ENCODE measurements around the gene MANEA.
"Not testable (repeated sequence)": the region's sequence is repeated elsewhere in the genome, so short reads cannot be mapped to it uniquely, and the experiment has no call there.

MANEA gene

GRCh38 chr6:95574811-95575210, 2.5 kb upstream of the MANEA start:
- peaks cover 31% of the 10 kb centered on the region for H3K4me1 Mint-ChIP-seq
- no peaks in the 10 kb centered on the region for H3K27me3 Mint-ChIP-seq
- H3K9me3 Mint-ChIP-seq = no peaks in the 10 kb centered on the region
- no peak for ATAC-seq
- no peak overlapping the region for H3K27ac Mint-ChIP-seq
- H3K4me3 Mint-ChIP-seq = peak overlapping the region; percentile 54 to 95
- DNase-seq = no peak

- no peaks in the 10 kb centered on the region for H3K27me3 Mint-ChIP-seq
- H3K4me1 Mint-ChIP-seq = peaks cover 35% of the 10 kb centered on the region
- peak overlapping the region; percentile 94 to 95 for H3K4me3 Mint-ChIP-seq
- DNase-seq (no peak), ATAC-seq (no peak)
- no peaks in the 10 kb centered on the region for H3K9me3 Mint-ChIP-seq
- H3K27ac Mint-ChIP-seq = peak overlapping the region; percentile 85 to 97
Measured at GRCh38 chr6:95576218-95576997, 927 bp upstream of the MANEA start.

GRCh38 chr6:95576998-95577303, 384 bp upstream of the MANEA start:
- Mint-ChIP-seq H3K9me3 (no peaks in the 10 kb centered on the region), H3K4me1 (peaks cover 35% of the 10 kb centered on the region), H3K27me3 (no peaks in the 10 kb centered on the region), H3K4me3 (peak overlapping the region; percentile 94 to 95), H3K27ac (peak overlapping the region; percentile 85 to 97)
- DNase-seq = no peak
- no peak for ATAC-seq

- Mint-ChIP-seq H3K4me1 (peaks cover 27% of the 10 kb centered on the region), H3K27me3 (no peaks in the 10 kb centered on the region), H3K9me3 (no peaks in the 10 kb centered on the region), H3K27ac (peak overlapping the region; percentile 99), H3K4me3 (peak overlapping the region; percentile 94 to 95)
- DNase-seq (no peak), ATAC-seq (peak; percentile 39)
Measured at GRCh38 chr6:95578106-95578410, 723 bp downstream of the MANEA start.

GRCh38 chr6:95581073-95581472, 3.7 kb downstream of the MANEA start:
- H3K27me3 Mint-ChIP-seq = no peaks in the 10 kb centered on the region
- H3K4me3 Mint-ChIP-seq = no peak overlapping the region
- no peak overlapping the region for H3K27ac Mint-ChIP-seq
- DNase-seq (no peak), ATAC-seq (no peak)
- peaks cover 9 to 10% of the 10 kb centered on the region in 2 donors for H3K9me3 Mint-ChIP-seq
- H3K4me1 Mint-ChIP-seq = peaks cover 12% of the 10 kb centered on the region

- not testable (repeated sequence) for ATAC-seq, H3K27ac Mint-ChIP-seq, H3K9me3 Mint-ChIP-seq, DNase-seq, H3K4me3 Mint-ChIP-seq, H3K27me3 Mint-ChIP-seq
- peaks cover 14% of the 10 kb centered on the region for H3K4me1 Mint-ChIP-seq
Measured at GRCh38 chr6:95584226-95584625, 6.9 kb downstream of the MANEA start.

GRCh38 chr6:95587989-95588388, 10.7 kb downstream of the MANEA start:
- H3K27ac Mint-ChIP-seq = peak overlapping the region in 1 of 2 donors; percentile 61
- H3K4me1 Mint-ChIP-seq = peaks cover 16% of the 10 kb centered on the region
- no peaks in the 10 kb centered on the region for H3K27me3 Mint-ChIP-seq
- H3K4me3 Mint-ChIP-seq = peak overlapping the region; percentile 54 to 55
- no peak for ATAC-seq
- H3K9me3 Mint-ChIP-seq = peaks cover 9 to 10% of the 10 kb centered on the region in 2 donors
- no peak for DNase-seq

GRCh38 chr6:95589067-95589466, 11.7 kb downstream of the MANEA start:
- DNase-seq = no peak
- H3K27me3 Mint-ChIP-seq = no peaks in the 10 kb centered on the region
- no peak overlapping the region for H3K27ac Mint-ChIP-seq
- H3K4me1 Mint-ChIP-seq = peaks cover 20% of the 10 kb centered on the region
- H3K4me3 Mint-ChIP-seq = no peak overlapping the region
- ATAC-seq = no peak
- peaks cover 7 to 8% of the 10 kb centered on the region in 2 donors for H3K9me3 Mint-ChIP-seq

GRCh38 chr6:95589826-95590570, 12.7 kb downstream of the MANEA start:
- Mint-ChIP-seq H3K4me1 (peaks cover 21% of the 10 kb centered on the region), H3K27me3 (no peaks in the 10 kb centered on the region), H3K27ac (no peak overlapping the region), H3K9me3 (no peaks in the 10 kb centered on the region), H3K4me3 (no peak overlapping the region)
- ATAC-seq (no peak), DNase-seq (no peak)

- DNase-seq (no peak), ATAC-seq (no peak)
- H3K27me3 Mint-ChIP-seq = no peaks in the 10 kb centered on the region
- H3K4me1 Mint-ChIP-seq = peaks cover 14% of the 10 kb centered on the region
- H3K9me3 Mint-ChIP-seq = no peaks in the 10 kb centered on the region
- H3K27ac Mint-ChIP-seq = no peak overlapping the region
- H3K4me3 Mint-ChIP-seq = no peak overlapping the region
Measured at GRCh38 chr6:95593025-95593424, 15.7 kb downstream of the MANEA start.

- DNase-seq (no peak), ATAC-seq (no peak)
- H3K4me1 Mint-ChIP-seq = peaks cover 11% of the 10 kb centered on the region
- no peaks in the 10 kb centered on the region for H3K9me3 Mint-ChIP-seq
- no peak overlapping the region for H3K27ac Mint-ChIP-seq
- H3K27me3 Mint-ChIP-seq = no peaks in the 10 kb centered on the region
- H3K4me3 Mint-ChIP-seq = no peak overlapping the region
Measured at GRCh38 chr6:95596021-95596420, 18.7 kb downstream of the MANEA start.

- DNase-seq (no peak), ATAC-seq (no peak)
- no peaks in the 10 kb centered on the region for H3K9me3 Mint-ChIP-seq
- H3K27me3 Mint-ChIP-seq = no peaks in the 10 kb centered on the region
- no peaks in the 10 kb centered on the region for H3K4me1 Mint-ChIP-seq
- H3K27ac Mint-ChIP-seq = no peak overlapping the region
- no peak overlapping the region for H3K4me3 Mint-ChIP-seq
Measured at GRCh38 chr6:95599706-95600105, 22.4 kb downstream of the MANEA start.

GRCh38 chr6:95601133-95601532, 23.8 kb downstream of the MANEA start:
- Mint-ChIP-seq H3K4me3 (no peak overlapping the region), H3K27ac (no peak overlapping the region), H3K4me1 (no peaks in the 10 kb centered on the region), H3K9me3 (no peaks in the 10 kb centered on the region), H3K27me3 (no peaks in the 10 kb centered on the region)
- no peak for ATAC-seq
- no peak for DNase-seq

GRCh38 chr6:95614094-95614493, 36.8 kb downstream of the MANEA start:
- H3K4me3 Mint-ChIP-seq = no peak overlapping the region
- no peaks in the 10 kb centered on the region for H3K4me1 Mint-ChIP-seq
- no peak for DNase-seq
- H3K27ac Mint-ChIP-seq = no peak overlapping the region
- no peaks in the 10 kb centered on the region for H3K27me3 Mint-ChIP-seq
- no peaks in the 10 kb centered on the region for H3K9me3 Mint-ChIP-seq
- no peak for ATAC-seq

- no peak for DNase-seq
- no peak for ATAC-seq
- H3K9me3 Mint-ChIP-seq = peaks cover 6 to 24% of the 10 kb centered on the region in 2 donors
- H3K27ac Mint-ChIP-seq = no peak overlapping the region
- H3K4me3 Mint-ChIP-seq = no peak overlapping the region
- no peaks in the 10 kb centered on the region for H3K27me3 Mint-ChIP-seq
- no peaks in the 10 kb centered on the region for H3K4me1 Mint-ChIP-seq
Measured at GRCh38 chr6:95629551-95629950, 52.2 kb downstream of the MANEA start.

- Mint-ChIP-seq H3K27me3 (no peaks in the 10 kb centered on the region), H3K9me3 (peaks cover 0 to 12% of the 10 kb centered on the region in 2 donors), H3K4me1 (no peaks in the 10 kb centered on the region), H3K27ac (no peak overlapping the region), H3K4me3 (no peak overlapping the region)
- ATAC-seq (peak; percentile 33), DNase-seq (no peak)
Measured at GRCh38 chr6:95636552-95637431, 59.5 kb downstream of the MANEA start.

All from stimulated activated naive CD8-positive, alpha-beta T cell treated with anti-CD3 and anti-CD28 coated beads, Interleukin-15, amount 100 ng/mL, for 72 hours (primary cell).